Fibroblast of lung (primary cell): ENCODE measurements around the gene PLCG1.

Source experiments
- EZH2 ChIP-seq: IDR thresholded peaks from 2 replicates; pipeline ENCODE4 v1.5.1; 2012; ENCODE audit warnings: low read length, control low read depth, mild to moderate bottlenecking; ENCODE audit errors: missing control alignments
- TF ChIP-seq, protein P1 (sequence below), 2 donors: IDR thresholded peaks in 1 of 2; conservative IDR thresholded peaks in 1 of 2; 1 replicate in 1 of 2; 2 replicates in 1 of 2; pipeline ENCODE4 v1.5.1; 2011 to 2012; ENCODE audit warnings: low read length in 2 of 2, control low read depth in 1 of 2, inconsistent platforms in 1 of 2, low read depth in 1 of 2, mild to moderate bottlenecking in 1 of 2

DNA sequence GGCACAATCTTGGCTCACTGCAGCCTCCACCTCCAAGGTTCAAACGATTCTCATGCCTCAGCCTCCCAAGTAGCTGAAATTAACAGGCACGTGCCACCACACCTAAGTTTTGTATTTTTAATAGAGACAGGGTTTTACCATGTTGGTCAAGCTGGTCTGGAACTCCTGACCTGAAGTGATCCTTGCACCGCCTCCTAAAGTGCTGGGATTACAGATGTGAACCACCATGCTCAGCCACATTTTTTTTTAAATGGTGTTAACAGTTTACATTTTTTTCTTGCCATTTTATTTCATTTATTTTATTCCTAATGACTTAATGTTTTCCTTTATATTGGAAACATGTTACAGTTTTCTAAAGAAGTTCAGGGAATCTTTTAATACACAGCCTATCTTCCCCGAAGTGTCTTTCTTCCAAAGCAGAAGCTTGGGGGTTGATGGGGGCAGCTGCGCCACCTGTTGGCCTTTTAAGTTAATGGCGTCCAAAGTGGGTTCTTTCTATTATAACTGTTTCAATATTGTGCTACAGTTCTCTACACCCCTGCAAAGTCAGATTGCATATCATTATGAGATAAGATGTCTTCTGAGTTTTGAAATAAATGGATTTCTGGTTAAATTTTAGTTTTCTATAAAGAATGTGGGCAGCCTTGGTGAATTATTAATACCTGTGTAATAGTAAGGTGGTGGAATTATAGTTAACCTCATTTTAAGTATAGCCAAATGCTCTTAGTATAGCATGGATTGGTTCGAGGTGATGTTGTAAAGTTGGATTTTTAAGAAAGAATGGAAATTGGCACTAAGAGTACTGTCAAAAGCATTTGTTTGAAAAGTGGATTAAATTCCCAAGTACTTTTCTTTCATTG is 42.0 kb upstream of the PLCG1 start:
- no peak for TF ChIP-seq EZH2
- TF ChIP-seq, protein P1, sequence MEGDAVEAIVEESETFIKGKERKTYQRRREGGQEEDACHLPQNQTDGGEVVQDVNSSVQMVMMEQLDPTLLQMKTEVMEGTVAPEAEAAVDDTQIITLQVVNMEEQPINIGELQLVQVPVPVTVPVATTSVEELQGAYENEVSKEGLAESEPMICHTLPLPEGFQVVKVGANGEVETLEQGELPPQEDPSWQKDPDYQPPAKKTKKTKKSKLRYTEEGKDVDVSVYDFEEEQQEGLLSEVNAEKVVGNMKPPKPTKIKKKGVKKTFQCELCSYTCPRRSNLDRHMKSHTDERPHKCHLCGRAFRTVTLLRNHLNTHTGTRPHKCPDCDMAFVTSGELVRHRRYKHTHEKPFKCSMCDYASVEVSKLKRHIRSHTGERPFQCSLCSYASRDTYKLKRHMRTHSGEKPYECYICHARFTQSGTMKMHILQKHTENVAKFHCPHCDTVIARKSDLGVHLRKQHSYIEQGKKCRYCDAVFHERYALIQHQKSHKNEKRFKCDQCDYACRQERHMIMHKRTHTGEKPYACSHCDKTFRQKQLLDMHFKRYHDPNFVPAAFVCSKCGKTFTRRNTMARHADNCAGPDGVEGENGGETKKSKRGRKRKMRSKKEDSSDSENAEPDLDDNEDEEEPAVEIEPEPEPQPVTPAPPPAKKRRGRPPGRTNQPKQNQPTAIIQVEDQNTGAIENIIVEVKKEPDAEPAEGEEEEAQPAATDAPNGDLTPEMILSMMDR (conservative IDR thresholded peaks at IDR 0.05 in 1 of 2, IDR thresholded peaks at IDR 0.05 in 1 of 2; ENCODE audit: low read depth in 1 of 2, low read length in 2 of 2) = peak; percentile 81
